ENCODE measurements around the gene ANAPC2. TPM values are rescaled to one million over a fixed set of nuclear protein-coding genes. Genes with fewer than 3 reads are reported as not detected.

Gene ANAPC2
- total RNA-seq, 1 donor from 2014 or later, result 25.0 TPM

DNA sequence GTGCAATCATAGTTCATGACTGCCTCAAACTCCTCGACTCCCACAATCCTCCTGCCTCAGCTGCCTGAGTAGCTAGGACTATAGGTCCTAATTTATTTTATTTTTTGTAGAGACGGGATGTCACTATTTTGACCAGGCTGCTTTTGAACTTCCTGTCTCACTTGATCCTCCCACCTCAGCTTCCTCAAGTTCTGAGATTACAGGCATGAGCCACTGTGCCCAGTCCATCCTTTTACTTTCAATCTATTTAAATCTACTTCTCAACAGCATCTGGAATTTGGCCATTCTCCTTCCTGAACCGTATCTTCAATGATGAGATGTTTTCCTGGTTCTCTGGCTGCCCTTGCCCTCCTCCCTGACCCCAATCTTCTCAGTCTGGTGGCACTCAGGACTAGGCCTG is 61.6 kb downstream of the ANAPC2 start:
- no peak for ATAC-seq

Other genes with a start within 250 kb of the ANAPC2 start
- 71.9 TPM for gene FBXW5, start 243.8 kb downstream of the ANAPC2 start, total RNA-seq
- not detected for gene C8G, start 243.3 kb downstream of the ANAPC2 start, total RNA-seq
- gene LCN12, start 236.3 kb downstream of the ANAPC2 start, total RNA-seq, result 0.80 TPM
- 18.4 TPM for gene PTGDS, start 211.1 kb downstream of the ANAPC2 start, total RNA-seq
- gene LCNL1, start 205.6 kb downstream of the ANAPC2 start, total RNA-seq, result 0.20 TPM
- gene PAXX, start 196.1 kb downstream of the ANAPC2 start, total RNA-seq, result 33.1 TPM
- gene CLIC3, start 192.0 kb downstream of the ANAPC2 start, total RNA-seq, result 154 TPM
- 2.0 TPM for gene ABCA2, start 160.3 kb downstream of the ANAPC2 start, total RNA-seq
- gene FUT7, start 156.5 kb downstream of the ANAPC2 start, total RNA-seq, result 0.12 TPM
- 26.6 TPM for gene NPDC1, start 142.4 kb downstream of the ANAPC2 start, total RNA-seq
- gene ENTPD2, start 134.5 kb downstream of the ANAPC2 start, total RNA-seq, result 2.9 TPM
- 13.8 TPM for gene SAPCD2, start 118.0 kb downstream of the ANAPC2 start, total RNA-seq
- 4.9 TPM for gene UAP1L1, start 111.0 kb downstream of the ANAPC2 start, total RNA-seq
- 46.2 TPM for gene MAN1B1, start 101.6 kb downstream of the ANAPC2 start, total RNA-seq
- 75.3 TPM for gene DPP7, start 73.8 kb downstream of the ANAPC2 start, total RNA-seq
- 0.12 TPM for gene GRIN1, start 49.4 kb downstream of the ANAPC2 start, total RNA-seq
- gene LRRC26, start 18.5 kb downstream of the ANAPC2 start, total RNA-seq, result 1.6 TPM
- gene TMEM210, start 16.5 kb downstream of the ANAPC2 start, total RNA-seq, result not detected
- gene SSNA1, start 116 bp upstream of the ANAPC2 start, total RNA-seq, result 86.8 TPM
- gene TPRN, start 12.2 kb upstream of the ANAPC2 start, total RNA-seq, result 20.5 TPM
- 24.8 TPM for gene TMEM203, start 17.1 kb upstream of the ANAPC2 start, total RNA-seq
- 8.6 TPM for gene NDOR1, start 17.1 kb upstream of the ANAPC2 start, total RNA-seq
- 11.2 TPM for gene RNF208, start 33.7 kb upstream of the ANAPC2 start, total RNA-seq
- 156 TPM for gene CYSRT1, start 36.6 kb upstream of the ANAPC2 start, total RNA-seq
- 2.7 TPM for gene RNF224, start 38.9 kb upstream of the ANAPC2 start, total RNA-seq
- gene SLC34A3, start 42.3 kb upstream of the ANAPC2 start, total RNA-seq, result 0.68 TPM
- gene TUBB4B, start 52.7 kb upstream of the ANAPC2 start, total RNA-seq, result 321 TPM
- not detected for gene STPG3, start 62.7 kb upstream of the ANAPC2 start, total RNA-seq
- gene NELFB, start 66.8 kb upstream of the ANAPC2 start, total RNA-seq, result 36.7 TPM
- gene TOR4A, start 89.2 kb upstream of the ANAPC2 start, total RNA-seq, result 15.4 TPM
- gene NRARP, start 113.7 kb upstream of the ANAPC2 start, total RNA-seq, result 20.4 TPM
- 8.1 TPM for gene EXD3, start 234.6 kb upstream of the ANAPC2 start, total RNA-seq
- gene NOXA1, start 234.8 kb upstream of the ANAPC2 start, total RNA-seq, result 5.5 TPM

All from esophagus mucosa (tissue), 1 donor.